Peyer's patch (tissue), 4 donors: Measurements from ENCODE around the gene SMIM12. TPM values are rescaled to one million over a fixed set of nuclear protein-coding genes. Genes with fewer than 3 reads are reported as not detected.

Experiments
- DNase-seq, 3 donors: peaks; one replicate each; pipeline ENCODE4 v3.0.0-alpha.2; 2017 to 2019
- H3K27ac ChIP-seq, 4 donors: fragments of 200-600 bp; sonication (generic); one replicate each; pipeline ENCODE4 v1.5.1; 2016 to 2019
- H3K27me3 ChIP-seq, 2 donors: fragments of 200-600 bp; sonication (generic); one replicate each; pipeline ENCODE4 v1.5.1; 2019
- H3K36me3 ChIP-seq, 3 donors: fragments of 200-600 bp; sonication (generic); one replicate each; pipeline ENCODE4 v1.5.1; 2016 to 2019
- H3K4me1 ChIP-seq, 4 donors: fragments of 200-600 bp; sonication (generic); one replicate each; pipeline ENCODE4 v1.5.1; 2016 to 2019
- H3K4me3 ChIP-seq, 4 donors: fragments of 200-600 bp; sonication (generic); 1 replicate in 3 of 4; 2 replicates in 1 of 4; pipeline ENCODE4 v1.5.1; 2016 to 2019; ENCODE audit warnings: mild to moderate bottlenecking in 1 of 4
- H3K9me3 ChIP-seq, 4 donors: fragments of 200-600 bp; sonication (generic); one replicate each; pipeline ENCODE4 v1.5.1; 2016 to 2019; ENCODE audit warnings: mild to moderate bottlenecking in 1 of 4
- CTCF ChIP-seq, 6 experiments: fragments of 450-650 bp in 4 of 6; fragments of 200-600 bp in 2 of 6; sonication (generic) in 1 of 6; IDR thresholded peaks; one replicate each; pipeline ENCODE4 v1.5.1; 2017 to 2019; ENCODE audit warnings: antibody characterized with exemption in 6 of 6, mild to moderate bottlenecking in 3 of 6, moderate library complexity in 1 of 6
- POLR2A ChIP-seq, 2 donors: fragments of 450-650 bp; IDR thresholded peaks; one replicate each; pipeline ENCODE4 v1.5.1; 2017; ENCODE audit warnings: antibody characterized with exemption in 2 of 2, mild to moderate bottlenecking in 2 of 2, moderate library complexity in 2 of 2
- total RNA-seq, 4 donors: library from RNA; depleted of rRNA; stranded (reverse); fragments of >200 nt; gene quantifications; one replicate each; pipeline ENCODE4 v1.1.0, GENCODE V29; 2016

Gene SMIM12
- total RNA-seq, 4 donors from 2014 or later, result 10.7 to 40.3 (median 30.0) TPM

- TF ChIP-seq CTCF (IDR thresholded peaks at IDR 0.05), result no peak
- no peak for DNase-seq
- H3K27me3 ChIP-seq, result no peaks in the 10 kb centered on the region
- no peaks in the 10 kb centered on the region for H3K36me3 ChIP-seq
- no peaks in the 10 kb centered on the region for H3K9me3 ChIP-seq
- no peak overlapping the region for H3K27ac ChIP-seq
- no peaks in the 10 kb centered on the region for H3K4me1 ChIP-seq
- H3K4me3 ChIP-seq, result no peak overlapping the region
Measured at GRCh38 chr1:34905098-34905459, 45.5 kb upstream of the SMIM12 start.

GRCh38 chr1:34904236-34905097, 44.9 kb upstream of the SMIM12 start:
- Histone ChIP-seq H3K27ac (no peak overlapping the region), H3K27me3 (no peaks in the 10 kb centered on the region), H3K36me3 (no peaks in the 10 kb centered on the region), H3K9me3 (no peaks in the 10 kb centered on the region), H3K4me3 (no peak overlapping the region), H3K4me1 (no peaks in the 10 kb centered on the region)
- TF ChIP-seq POLR2A (IDR thresholded peaks at IDR 0.05) (no peak), CTCF (IDR thresholded peaks at IDR 0.05) (no peak)
- no peak for DNase-seq

- no peaks in the 10 kb centered on the region for H3K4me1 ChIP-seq
- no peak overlapping the region for H3K4me3 ChIP-seq
- TF ChIP-seq CTCF (IDR thresholded peaks at IDR 0.05) (no peak), POLR2A (IDR thresholded peaks at IDR 0.05) (no peak)
- H3K9me3 ChIP-seq, result no peaks in the 10 kb centered on the region
- DNase-seq, result no peak
- H3K27me3 ChIP-seq, result no peaks in the 10 kb centered on the region
- H3K27ac ChIP-seq, result no peak overlapping the region
- no peaks in the 10 kb centered on the region for H3K36me3 ChIP-seq
Measured at GRCh38 chr1:34901919-34902318, 42.4 kb upstream of the SMIM12 start.

- TF ChIP-seq CTCF (IDR thresholded peaks at IDR 0.05), result no peak
- TF ChIP-seq POLR2A (IDR thresholded peaks at IDR 0.05), result no peak
- Histone ChIP-seq H3K4me1 (no peaks in the 10 kb centered on the region), H3K9me3 (no peaks in the 10 kb centered on the region), H3K36me3 (no peaks in the 10 kb centered on the region), H3K4me3 (no peak overlapping the region), H3K27me3 (no peaks in the 10 kb centered on the region), H3K27ac (no peak overlapping the region)
- DNase-seq, result no peak
Measured at GRCh38 chr1:34900775-34901502, 41.4 kb upstream of the SMIM12 start.

GRCh38 chr1:34899906-34900305, 40.4 kb upstream of the SMIM12 start:
- TF ChIP-seq CTCF (IDR thresholded peaks at IDR 0.05), result no peak
- no peak overlapping the region for H3K27ac ChIP-seq
- H3K9me3 ChIP-seq, result no peaks in the 10 kb centered on the region
- no peaks in the 10 kb centered on the region for H3K27me3 ChIP-seq
- DNase-seq, result no peak
- no peak overlapping the region for H3K4me3 ChIP-seq
- H3K36me3 ChIP-seq, result no peaks in the 10 kb centered on the region
- H3K4me1 ChIP-seq, result no peaks in the 10 kb centered on the region
